ENCODE data around the gene IL17RB.

IL17RB gene

GRCh38 chr3:53837331-53837730 is 9.0 kb upstream of the IL17RB start:
- Histone ChIP-seq H2AK5ac (ENCODE audit: low read length, severe bottlenecking) (no peak overlapping the region), H3K23ac (ENCODE audit: low read length in 2 of 2) (no peak overlapping the region), H3K27me3 (ENCODE audit: control insufficient read depth in 1 of 2, insufficient read depth in 1 of 2, low read length in 2 of 2) (no peaks in the 10 kb centered on the region), H3K27ac (ENCODE audit: low read length, poor library complexity, severe bottlenecking) (no peak overlapping the region), H3K14ac (ENCODE audit: low read length in 2 of 2) (no peak overlapping the region), H3K4ac (ENCODE audit: low read depth in 1 of 2, low read length in 2 of 2) (no peak overlapping the region), H2BK12ac (ENCODE audit: low read length in 2 of 2) (no peak overlapping the region), H3K4me2 (ENCODE audit: low read length, poor library complexity, severe bottlenecking) (no peak overlapping the region), H2BK120ac (ENCODE audit: low read depth, low read length) (no peak overlapping the region), H4K91ac (ENCODE audit: low read length) (no peak overlapping the region), H2BK15ac (ENCODE audit: low read depth, poor library complexity, severe bottlenecking) (no peak overlapping the region), H3K18ac (ENCODE audit: low read depth in 1 of 2, low read length in 2 of 2) (no peak overlapping the region), H2AFZ (ENCODE audit: low read depth, low read length) (no peak overlapping the region), H3K9me3 (ENCODE audit: control insufficient read depth, low read length) (no peaks in the 10 kb centered on the region), H4K8ac (ENCODE audit: low read length) (no peak overlapping the region), H2BK5ac (ENCODE audit: low read depth, low read length, poor library complexity, severe bottlenecking) (no peak overlapping the region), H3K79me1 (replicated peaks; ENCODE audit: low read length, poor library complexity, severe bottlenecking) (no peaks in the 10 kb centered on the region), H3K4me1 (ENCODE audit: control insufficient read depth, insufficient read depth, low read depth, low read length) (no peaks in the 10 kb centered on the region), H3K4me3 (ENCODE audit: insufficient read depth in 1 of 2, low read depth in 1 of 2, low read length in 2 of 2) (no peak overlapping the region), H3K9ac (ENCODE audit: low read length) (no peak overlapping the region), H3K36me3 (ENCODE audit: control insufficient read depth in 1 of 2, insufficient read depth in 2 of 2, low read depth in 1 of 2, low read length in 2 of 2) (no peaks in the 10 kb centered on the region)
- no peak for DNase-seq
- WGBS, result 85% methylated on average over 10 of the region's 10 CpGs

GRCh38 chr3:53841296-53841695 is 5.1 kb upstream of the IL17RB start:
- 94% methylated on average over 4 of the region's 5 CpGs for WGBS
- Histone ChIP-seq H3K36me3 (ENCODE audit: control insufficient read depth in 1 of 2, insufficient read depth in 2 of 2, low read depth in 1 of 2, low read length in 2 of 2) (no peaks in the 10 kb centered on the region), H2AK5ac (ENCODE audit: low read length, severe bottlenecking) (no peak overlapping the region), H3K18ac (ENCODE audit: low read depth in 1 of 2, low read length in 2 of 2) (no peak overlapping the region), H3K27me3 (ENCODE audit: control insufficient read depth in 1 of 2, insufficient read depth in 1 of 2, low read length in 2 of 2) (peaks cover 0 to 8% of the 10 kb centered on the region in 2 experiments), H3K9ac (ENCODE audit: low read length) (no peak overlapping the region), H3K4me1 (ENCODE audit: control insufficient read depth, insufficient read depth, low read depth, low read length) (peaks cover 9% of the 10 kb centered on the region), H2BK120ac (ENCODE audit: low read depth, low read length) (no peak overlapping the region), H2BK15ac (ENCODE audit: low read depth, poor library complexity, severe bottlenecking) (no peak overlapping the region), H3K9me3 (ENCODE audit: control insufficient read depth, low read length) (no peaks in the 10 kb centered on the region), H3K4me3 (ENCODE audit: insufficient read depth in 1 of 2, low read depth in 1 of 2, low read length in 2 of 2) (no peak overlapping the region), H4K8ac (ENCODE audit: low read length) (no peak overlapping the region), H3K79me1 (replicated peaks; ENCODE audit: low read length, poor library complexity, severe bottlenecking) (no peaks in the 10 kb centered on the region), H2BK5ac (ENCODE audit: low read depth, low read length, poor library complexity, severe bottlenecking) (no peak overlapping the region), H3K14ac (ENCODE audit: low read length in 2 of 2) (no peak overlapping the region), H3K4me2 (ENCODE audit: low read length, poor library complexity, severe bottlenecking) (no peak overlapping the region), H3K4ac (ENCODE audit: low read depth in 1 of 2, low read length in 2 of 2) (no peak overlapping the region), H3K23ac (ENCODE audit: low read length in 2 of 2) (peak overlapping the region in 1 of 2 experiments; percentile 36), H2AFZ (ENCODE audit: low read depth, low read length) (no peak overlapping the region), H4K91ac (ENCODE audit: low read length) (no peak overlapping the region), H3K27ac (ENCODE audit: low read length, poor library complexity, severe bottlenecking) (no peak overlapping the region), H2BK12ac (ENCODE audit: low read length in 2 of 2) (no peak overlapping the region)
- no peak for DNase-seq

GRCh38 chr3:53842436-53843194 is 3.8 kb upstream of the IL17RB start:
- Histone ChIP-seq H3K14ac (ENCODE audit: low read length in 2 of 2) (no peak overlapping the region), H2BK5ac (ENCODE audit: low read depth, low read length, poor library complexity, severe bottlenecking) (no peak overlapping the region), H3K36me3 (ENCODE audit: control insufficient read depth in 1 of 2, insufficient read depth in 2 of 2, low read depth in 1 of 2, low read length in 2 of 2) (no peaks in the 10 kb centered on the region), H3K4me3 (ENCODE audit: insufficient read depth in 1 of 2, low read depth in 1 of 2, low read length in 2 of 2) (no peak overlapping the region), H3K9me3 (ENCODE audit: control insufficient read depth, low read length) (no peaks in the 10 kb centered on the region), H3K27me3 (ENCODE audit: control insufficient read depth in 1 of 2, insufficient read depth in 1 of 2, low read length in 2 of 2) (peaks cover 10 to 17% of the 10 kb centered on the region in 2 experiments), H2AFZ (ENCODE audit: low read depth, low read length) (no peak overlapping the region), H3K79me1 (replicated peaks; ENCODE audit: low read length, poor library complexity, severe bottlenecking) (no peaks in the 10 kb centered on the region), H3K23ac (ENCODE audit: low read length in 2 of 2) (no peak overlapping the region), H2BK120ac (ENCODE audit: low read depth, low read length) (no peak overlapping the region), H3K4me1 (ENCODE audit: control insufficient read depth, insufficient read depth, low read depth, low read length) (peaks cover 14% of the 10 kb centered on the region), H2AK5ac (ENCODE audit: low read length, severe bottlenecking) (no peak overlapping the region), H2BK15ac (ENCODE audit: low read depth, poor library complexity, severe bottlenecking) (no peak overlapping the region), H4K91ac (ENCODE audit: low read length) (no peak overlapping the region), H2BK12ac (ENCODE audit: low read length in 2 of 2) (no peak overlapping the region), H3K9ac (ENCODE audit: low read length) (no peak overlapping the region), H3K4ac (ENCODE audit: low read depth in 1 of 2, low read length in 2 of 2) (no peak overlapping the region), H3K18ac (ENCODE audit: low read depth in 1 of 2, low read length in 2 of 2) (no peak overlapping the region), H3K27ac (ENCODE audit: low read length, poor library complexity, severe bottlenecking) (no peak overlapping the region), H4K8ac (ENCODE audit: low read length) (no peak overlapping the region), H3K4me2 (ENCODE audit: low read length, poor library complexity, severe bottlenecking) (no peak overlapping the region)
- no peak for DNase-seq
- 66% methylated on average over 11 of the region's 12 CpGs for WGBS

GRCh38 chr3:53843195-53844177 is 2.9 kb upstream of the IL17RB start:
- no peaks in the 10 kb centered on the region for H3K79me1 ChIP-seq (replicated peaks; ENCODE audit: low read length, poor library complexity, severe bottlenecking)
- no peak overlapping the region for H3K4me3 ChIP-seq (ENCODE audit: insufficient read depth in 1 of 2, low read depth in 1 of 2, low read length in 2 of 2)
- H4K8ac ChIP-seq (ENCODE audit: low read length), result no peak overlapping the region
- H3K4me1 ChIP-seq (ENCODE audit: control insufficient read depth, insufficient read depth, low read depth, low read length), result peaks cover 14% of the 10 kb centered on the region
- H3K27ac ChIP-seq (ENCODE audit: low read length, poor library complexity, severe bottlenecking), result no peak overlapping the region
- H3K14ac ChIP-seq (ENCODE audit: low read length in 2 of 2), result no peak overlapping the region
- H3K4ac ChIP-seq (ENCODE audit: low read depth in 1 of 2, low read length in 2 of 2), result no peak overlapping the region
- no peak overlapping the region for H4K91ac ChIP-seq (ENCODE audit: low read length)
- H3K4me2 ChIP-seq (ENCODE audit: low read length, poor library complexity, severe bottlenecking), result no peak overlapping the region
- no peaks in the 10 kb centered on the region for H3K36me3 ChIP-seq (ENCODE audit: control insufficient read depth in 1 of 2, insufficient read depth in 2 of 2, low read depth in 1 of 2, low read length in 2 of 2)
- no peak overlapping the region for H2AK5ac ChIP-seq (ENCODE audit: low read length, severe bottlenecking)
- peaks cover 17 to 25% of the 10 kb centered on the region in 2 experiments for H3K27me3 ChIP-seq (ENCODE audit: control insufficient read depth in 1 of 2, insufficient read depth in 1 of 2, low read length in 2 of 2)
- no peak overlapping the region for H2AFZ ChIP-seq (ENCODE audit: low read depth, low read length)
- no peak overlapping the region for H2BK12ac ChIP-seq (ENCODE audit: low read length in 2 of 2)
- H3K23ac ChIP-seq (ENCODE audit: low read length in 2 of 2), result no peak overlapping the region
- WGBS, result 72% methylated on average over 10 of the region's 10 CpGs
- H3K18ac ChIP-seq (ENCODE audit: low read depth in 1 of 2, low read length in 2 of 2), result no peak overlapping the region
- DNase-seq, result no peak
- H2BK15ac ChIP-seq (ENCODE audit: low read depth, poor library complexity, severe bottlenecking), result no peak overlapping the region
- no peaks in the 10 kb centered on the region for H3K9me3 ChIP-seq (ENCODE audit: control insufficient read depth, low read length)
- no peak overlapping the region for H2BK5ac ChIP-seq (ENCODE audit: low read depth, low read length, poor library complexity, severe bottlenecking)
- no peak overlapping the region for H2BK120ac ChIP-seq (ENCODE audit: low read depth, low read length)
- H3K9ac ChIP-seq (ENCODE audit: low read length), result no peak overlapping the region
